Stimulated activated CD8-positive, alpha-beta memory T cell treated with anti-CD3 and anti-CD28 coated beads, Interleukin-15, amount 100 ng/mL, for 48 hours (primary cell): ENCODE measurements around the gene MATN4.
"Not testable (repeated sequence)": the region's sequence is repeated elsewhere in the genome, so short reads cannot be mapped to it uniquely, and the experiment has no call there.

ENCODE experiments used
- DNase-seq, 2 donors: peaks; one replicate each; pipeline ENCODE4 v3.0.0-alpha.2; 2020; ENCODE audit warnings: low read depth in 2 of 2

MATN4 gene

DNA sequence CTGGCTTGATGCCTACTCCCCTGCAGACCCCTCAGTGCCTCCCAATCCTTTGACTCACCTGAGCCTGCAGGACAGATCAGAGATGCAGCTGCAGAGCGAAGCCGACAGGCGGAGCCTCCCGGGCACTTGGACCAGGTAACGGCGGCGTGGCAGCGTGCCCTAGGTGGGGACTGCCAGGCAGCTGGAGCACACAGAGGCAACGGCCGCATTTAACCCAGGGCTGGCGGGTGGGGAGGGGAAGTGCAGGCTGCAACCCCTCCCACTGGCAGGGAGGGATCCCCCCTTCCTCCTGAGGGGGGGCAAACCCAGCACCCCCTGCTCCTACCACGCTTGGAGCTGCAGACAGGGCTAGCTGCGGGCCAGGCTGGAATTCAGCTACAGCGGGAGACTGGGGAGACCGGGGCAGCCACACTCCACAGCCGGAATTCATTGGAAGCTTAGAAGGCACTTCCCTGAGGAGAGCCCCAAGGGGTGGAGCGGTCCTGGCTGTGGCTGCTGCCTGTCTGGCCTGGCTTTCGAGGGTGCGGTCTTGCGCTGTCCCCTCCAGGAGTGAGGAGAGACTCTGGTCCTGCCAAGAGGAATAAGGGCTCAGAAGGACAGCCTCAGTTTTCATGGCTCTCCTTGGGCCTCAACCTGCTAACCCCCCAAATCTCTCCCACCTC lies at the start of gene MATN4:
Gene MATN4 (minus strand): TSS at position 183 of the 662 bp plus-strand sequence. CDS start 2,717 bp downstream, outside the sequence.
- DNase-seq = no peak

DNA sequence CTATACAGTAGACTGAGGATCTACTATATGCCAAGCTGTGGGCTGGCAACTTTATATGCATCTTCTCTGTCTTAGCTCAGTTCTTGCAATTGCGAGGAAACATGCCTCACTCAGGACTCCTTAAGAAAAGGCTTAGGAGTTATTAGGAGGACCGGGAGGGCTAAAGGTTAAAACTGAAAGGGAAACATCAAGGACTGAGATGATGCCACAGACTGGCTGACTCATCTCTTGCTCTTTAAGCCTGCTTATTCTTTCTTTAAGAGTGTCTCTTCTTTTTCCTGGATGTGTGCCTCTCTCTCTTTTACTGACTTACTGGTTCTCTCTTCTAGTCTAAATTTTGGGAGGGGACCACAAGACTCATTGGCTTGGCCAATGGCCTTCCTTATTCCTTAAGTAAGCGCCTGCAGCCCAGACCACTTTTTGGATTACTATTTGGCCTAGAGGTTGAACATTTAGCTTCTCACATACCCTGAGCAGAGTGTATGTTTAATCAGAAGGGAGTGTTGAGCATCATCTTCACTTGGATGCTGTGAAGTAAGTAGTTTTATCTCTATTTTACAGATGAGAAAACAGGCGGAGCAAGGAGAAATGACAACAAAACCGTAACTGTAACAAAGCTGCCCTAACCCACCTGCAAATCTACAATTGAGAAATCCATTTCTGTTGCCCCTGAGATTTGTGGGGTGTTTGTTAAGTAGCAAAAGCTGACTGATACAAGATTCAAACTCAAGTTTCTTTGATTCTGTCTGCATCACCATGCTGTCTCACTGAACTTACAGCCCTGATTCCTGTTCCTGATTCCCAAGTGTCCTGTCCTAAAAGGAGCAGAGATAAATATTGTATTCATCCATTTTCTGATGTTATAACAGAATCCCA lies 47.3 kb upstream of the MATN4 start:
- DNase-seq = no peak

DNA sequence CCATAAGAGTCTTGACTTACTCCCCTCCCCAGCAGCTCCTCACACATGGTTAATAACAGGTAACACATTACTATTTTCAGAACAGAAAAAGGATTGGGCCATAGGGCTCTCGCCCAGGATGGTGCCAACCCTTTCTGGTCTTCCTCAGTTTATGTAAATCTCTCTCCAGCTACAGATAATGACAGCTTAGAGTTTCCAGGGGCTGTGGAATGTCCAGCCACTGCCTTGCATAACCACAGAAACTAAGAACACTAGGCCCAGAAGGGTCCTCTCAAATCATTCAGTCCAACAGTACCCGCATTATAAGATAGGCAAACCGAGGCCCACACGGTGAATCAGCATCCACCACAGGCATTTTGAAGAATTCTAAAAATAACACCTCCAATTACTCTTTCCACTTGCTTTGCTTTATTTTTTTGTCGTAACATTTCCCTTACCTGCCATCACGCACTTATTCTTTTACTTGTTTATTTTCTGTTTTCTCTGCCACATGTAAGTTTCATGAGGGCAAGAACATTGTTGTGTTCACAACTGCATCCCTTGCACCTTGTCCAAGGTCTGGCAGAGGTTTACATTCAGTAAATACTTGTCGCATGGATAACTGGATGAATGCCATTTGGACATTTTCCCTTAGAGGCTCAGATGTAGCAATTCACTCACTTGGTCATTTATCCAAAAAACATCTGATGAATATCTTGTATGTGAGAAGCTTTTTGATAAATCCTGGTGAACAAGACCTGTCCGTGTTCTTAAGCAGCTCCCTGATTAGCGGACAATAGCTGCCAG lies 46.5 kb upstream of the MATN4 start:
- no peak for DNase-seq

DNA sequence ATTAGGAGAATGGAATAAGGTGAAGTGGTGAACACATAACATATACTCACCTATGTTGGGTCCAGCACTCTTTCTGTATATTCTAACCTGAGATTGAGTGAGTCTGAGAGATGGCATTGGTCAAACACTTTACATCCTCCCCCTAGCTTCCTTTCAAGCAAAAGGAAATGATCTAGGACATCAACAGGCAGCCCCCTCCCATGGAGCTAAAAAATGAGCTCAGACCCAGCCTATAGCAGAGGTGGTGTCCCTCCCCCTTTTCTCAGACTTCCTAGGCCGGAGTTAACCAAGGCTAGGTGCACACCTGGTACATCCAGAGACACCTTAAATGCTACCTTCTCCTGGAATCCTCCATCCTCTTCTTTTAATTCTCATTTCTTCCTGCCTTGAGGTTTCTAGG lies 45.6 kb upstream of the MATN4 start:
- no peak for DNase-seq

DNA sequence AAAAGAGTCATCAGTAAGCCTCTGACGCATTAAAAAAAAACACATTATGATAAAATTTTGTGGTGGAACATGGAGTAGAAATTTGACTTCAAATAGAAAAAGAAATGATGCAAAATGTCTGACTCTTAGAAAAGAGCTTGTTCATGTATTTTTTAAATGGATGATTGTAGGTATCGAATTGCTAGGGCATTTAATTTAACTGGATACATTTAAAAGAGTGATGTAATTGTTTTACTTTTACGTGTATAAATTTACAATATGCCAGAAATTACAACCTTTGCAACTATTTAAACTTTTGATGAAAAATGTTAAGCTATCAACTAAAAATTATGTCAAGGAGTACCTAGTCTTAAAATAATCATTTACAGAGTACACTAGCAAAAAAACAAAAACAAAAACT lies 44.6 kb upstream of the MATN4 start:
- no peak for DNase-seq

DNA sequence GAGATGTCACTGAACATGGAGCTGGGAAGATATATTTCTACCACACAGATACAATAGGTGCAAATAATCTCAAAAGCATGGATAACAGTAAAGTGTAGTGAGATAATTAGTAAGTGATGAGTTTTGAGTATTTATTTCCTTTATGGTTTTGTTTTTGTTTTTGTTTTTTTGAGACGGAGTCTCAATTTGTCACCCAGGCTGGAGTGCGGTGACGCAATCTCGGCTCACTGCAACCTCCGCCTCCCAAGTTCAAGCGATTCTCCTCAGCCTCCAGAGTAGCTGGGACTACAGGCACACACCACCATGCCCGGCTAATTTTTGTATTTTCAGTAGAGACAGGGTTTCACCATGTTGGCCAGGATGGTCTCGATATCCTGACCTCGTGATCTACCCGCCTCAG lies 42.7 kb upstream of the MATN4 start:
- DNase-seq = not testable (repeated sequence)

- no peak for DNase-seq
Observed at GRCh38 chr20:45350217-45350616, 42.1 kb upstream of the MATN4 start.

DNA sequence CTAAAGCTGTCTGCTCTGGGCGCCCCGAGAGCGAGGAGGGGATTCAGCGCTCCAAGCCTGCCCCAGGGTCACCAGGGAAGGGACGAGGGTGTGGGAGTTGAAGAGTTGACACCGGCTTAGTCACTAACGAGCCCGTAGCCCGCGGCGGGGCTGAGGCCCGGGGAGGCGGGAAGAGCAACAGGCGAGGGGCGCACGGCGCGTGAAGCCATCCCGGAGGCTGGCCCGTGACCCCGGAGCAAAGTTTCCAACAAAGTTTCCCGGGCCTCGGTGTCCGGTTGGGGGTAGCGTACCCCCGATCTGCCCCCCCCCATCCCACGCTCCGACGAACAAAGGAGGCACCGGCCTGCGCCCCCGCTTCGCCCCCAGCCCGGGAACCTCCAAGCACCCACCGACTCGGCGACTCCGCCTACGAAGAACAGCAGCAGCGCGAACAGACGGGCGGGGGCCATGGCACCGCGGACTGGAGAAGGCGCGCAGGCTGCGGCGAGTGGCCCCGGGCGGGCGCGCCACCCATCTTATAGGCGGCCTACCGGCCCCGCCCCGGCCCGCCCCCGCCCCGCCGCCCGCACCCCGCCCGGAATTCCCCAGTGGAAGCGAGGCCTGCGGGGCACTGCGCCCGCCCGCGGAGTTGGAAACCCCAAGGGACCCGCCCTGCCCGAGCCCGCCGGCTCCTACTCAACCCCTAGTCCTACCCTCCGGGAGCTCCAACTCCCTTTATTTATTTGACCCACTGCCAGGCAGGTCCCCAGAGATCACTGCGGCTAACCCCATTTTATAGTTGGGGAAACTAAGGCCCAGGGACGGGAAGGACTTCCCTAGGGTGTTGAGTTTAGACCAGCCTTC lies 40.1 kb upstream of the MATN4 start, which contains the start of gene SDC4:
Gene SDC4 (minus strand): TSS at position 489 of the 843 bp plus-strand sequence. CDS start 40 bp downstream, at position 449.
- DNase-seq = peak; percentile 43 to 59

- no peak for DNase-seq
Observed at GRCh38 chr20:45347297-45347935, 39.3 kb upstream of the MATN4 start.

DNA sequence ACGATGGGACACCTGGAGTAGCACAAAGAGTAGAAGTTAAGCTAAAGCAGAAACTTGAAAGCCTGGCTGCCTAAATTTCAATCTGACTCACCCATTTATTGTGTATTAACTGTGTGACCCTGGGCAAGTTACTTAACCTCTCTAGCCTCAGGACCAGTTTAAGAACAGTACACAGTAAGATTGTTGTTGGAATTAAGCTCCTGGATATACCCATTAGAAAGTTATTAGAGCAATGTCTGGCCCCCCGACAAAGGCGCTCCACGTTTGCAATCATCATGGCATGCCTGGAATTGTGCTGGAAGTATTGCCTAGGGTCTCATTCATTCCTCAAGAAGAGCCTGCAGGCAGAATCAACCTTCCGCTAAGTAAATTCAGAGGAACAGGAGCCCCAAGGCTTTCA lies 38.8 kb upstream of the MATN4 start:
- no peak for DNase-seq

DNA sequence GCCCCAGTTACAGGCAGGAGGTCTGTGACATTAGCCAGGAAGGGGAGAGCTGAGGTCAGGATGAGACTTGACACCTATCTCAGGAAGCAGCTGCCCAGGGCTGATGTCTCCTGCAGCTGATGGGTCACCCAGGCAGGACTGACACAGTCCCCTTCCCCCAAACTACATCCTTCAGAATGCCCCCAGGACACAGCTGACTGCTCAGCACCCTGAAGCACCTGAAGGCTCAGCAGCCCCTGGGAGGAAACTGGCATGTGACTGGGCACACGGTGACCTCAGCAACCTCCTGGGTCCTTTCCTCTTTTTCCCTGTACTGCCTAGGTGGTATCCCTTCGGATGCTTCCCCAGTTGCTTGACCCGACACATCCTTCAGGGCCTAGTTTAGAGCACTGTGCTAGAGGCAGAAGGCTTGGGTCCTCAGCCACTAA lies 38.2 kb upstream of the MATN4 start:
- DNase-seq = no peak

DNA sequence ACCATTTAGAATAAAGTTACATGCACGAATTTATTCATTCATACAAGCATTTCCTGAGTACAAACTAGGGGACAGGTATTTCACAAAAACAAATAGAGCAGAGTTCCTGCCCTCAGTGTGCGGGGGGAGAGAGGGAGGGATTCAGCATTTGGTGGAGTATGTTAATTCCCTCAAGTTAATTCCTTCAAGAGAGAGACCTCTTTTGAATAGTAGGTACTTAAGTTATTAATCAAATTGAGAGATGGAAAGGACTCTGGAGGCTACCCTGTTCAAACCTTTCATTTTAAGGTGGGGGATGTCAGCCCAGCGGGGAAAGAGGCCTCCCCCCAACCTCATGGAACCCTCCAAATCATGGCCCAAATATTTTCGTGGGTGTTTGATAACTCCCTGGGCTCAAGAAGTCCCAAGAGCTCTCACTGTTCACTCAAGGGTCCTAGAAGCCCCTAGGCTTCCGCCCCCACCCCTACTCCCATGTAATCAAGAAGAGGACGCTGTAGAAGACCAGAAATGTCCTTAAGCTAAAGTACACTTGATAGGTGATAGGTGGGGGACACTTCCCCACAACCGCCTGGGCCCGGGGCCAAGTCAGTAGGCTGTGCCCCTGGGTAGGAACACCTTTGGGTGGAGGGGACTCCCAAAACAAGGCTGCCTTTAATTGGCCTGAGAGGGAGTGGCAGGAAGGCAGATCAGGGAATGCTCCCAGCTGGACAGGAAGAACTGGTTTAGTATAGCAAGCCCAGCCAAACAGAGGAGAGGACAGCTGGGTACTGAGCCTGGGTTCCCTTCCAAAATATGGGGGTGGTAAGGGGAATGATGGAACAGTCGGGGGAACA lies 37.2 kb upstream of the MATN4 start:
- no peak for DNase-seq

- no peak for DNase-seq
Observed at GRCh38 chr20:45344168-45344860, 36.2 kb upstream of the MATN4 start.

DNA sequence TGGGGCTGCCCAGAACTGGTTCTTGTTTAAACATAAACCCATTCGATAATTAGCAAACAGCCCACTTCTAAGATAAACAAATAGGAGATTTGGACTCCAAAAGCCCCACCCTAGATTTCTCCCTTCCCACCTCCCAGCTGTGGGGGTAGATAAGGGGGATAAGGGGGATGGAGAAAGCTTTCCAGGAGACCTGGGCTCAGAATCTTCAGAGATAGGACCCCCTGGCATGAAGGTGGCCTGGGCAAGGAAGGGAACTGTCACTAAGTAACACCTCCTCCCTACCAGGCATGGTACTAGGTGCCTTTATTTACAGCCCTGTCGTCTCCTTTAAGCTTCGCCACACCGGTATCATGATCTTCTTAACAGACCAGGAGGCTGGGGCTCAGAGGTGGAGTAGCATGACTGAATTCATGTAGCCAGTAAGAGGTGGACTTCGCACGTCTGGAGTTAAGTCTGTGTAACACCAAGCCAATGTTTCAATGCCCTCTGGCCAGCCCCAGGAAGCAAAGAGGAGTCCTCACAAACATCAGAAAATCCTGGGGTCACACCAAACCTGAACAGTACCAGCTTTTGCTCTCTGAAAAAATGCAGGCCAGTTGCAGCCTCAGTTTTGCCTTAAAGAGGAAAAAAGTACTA lies 35.6 kb upstream of the MATN4 start:
- no peak for DNase-seq

- DNase-seq = no peak
Observed at GRCh38 chr20:45342855-45343531, 34.9 kb upstream of the MATN4 start.

GRCh38 chr20:45341939-45342854 lies 34.1 kb upstream of the MATN4 start:
- no peak for DNase-seq

GRCh38 chr20:45341579-45341938 lies 33.5 kb upstream of the MATN4 start:
- no peak for DNase-seq
